A673 (cell line): ENCODE data around the gene CHRNE.

Source experiments
- CTCF ChIP-seq: fragments of 300-800, 200-600 bp; sonication (generic); conservative IDR thresholded peaks from 2 replicates; pipeline ENCODE4 v1.5.1; 2017; ENCODE audit warnings: low read depth, mild to moderate bottlenecking, antibody characterized with exemption, low read length, moderate library complexity, mixed read lengths
- EZH2 ChIP-seq: fragments of 200-600 bp; sonication (generic); IDR thresholded peaks from 2 replicates; pipeline ENCODE4 v1.6.1; 2017; ENCODE audit warnings: borderline replicate concordance, low read depth, mild to moderate bottlenecking, mixed read lengths, antibody characterized with exemption, low read length; ENCODE audit not compliant: poor library complexity, severe bottlenecking

DNA sequence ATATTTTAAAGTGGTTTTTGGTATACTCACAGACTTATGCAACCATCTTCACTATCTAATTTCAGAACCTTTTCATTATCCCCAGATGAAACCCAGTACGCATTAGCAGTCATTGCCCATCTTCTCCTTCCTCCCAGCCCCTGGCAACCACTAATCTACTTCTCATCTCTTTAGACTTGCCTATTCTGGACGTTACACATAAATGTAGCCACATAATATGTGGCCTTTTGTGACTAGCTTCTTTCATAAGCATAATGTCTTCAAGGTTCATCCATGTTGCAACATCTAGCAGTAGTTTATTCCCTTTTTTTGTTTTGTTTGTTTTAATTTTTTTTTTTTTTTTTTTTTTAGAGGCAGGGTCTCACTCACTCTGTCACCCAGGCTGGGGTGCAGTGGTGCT is 32.0 kb downstream of the CHRNE start:
- no peak for TF ChIP-seq CTCF
- TF ChIP-seq EZH2, result no peak
